HK-2 (cell line): Measurements from ENCODE around the gene ERVK3-1.

Source experiments
- DNase-seq: peaks from one replicate; pipeline ENCODE4 v3.0.0-alpha.2; 2018; ENCODE audit not compliant: unreplicated experiment

Gene ERVK3-1

GRCh38 chr19:58364146-58364545 is 59.0 kb downstream of the ERVK3-1 start:
- DNase-seq, result no peak
